Forelimb muscle (tissue), 1 donor: ENCODE data around the gene MED9. TPM values are rescaled to one million over a fixed set of nuclear protein-coding genes. Genes with fewer than 3 reads are reported as not detected.
A peak's percentile ranks its signal among the peaks of the same experiment; 100 is the strongest.

ENCODE experiments used
- DNase-seq: peaks from one replicate; pipeline ENCODE4 v3.0.0-alpha.2; 2013; ENCODE audit warnings: low read depth
- polyA plus RNA-seq: library from polyadenylated mRNA; unstranded; fragments of 120-200 nt; gene quantifications from one replicate; pipeline ENCODE4 v1.2.1, GENCODE V29; 2013; ENCODE audit not compliant: insufficient read length

The MED9 gene
- polyA plus RNA-seq, 1 donor = 15.9 TPM

GRCh38 chr17:17491031-17491471 is 14.3 kb downstream of the MED9 start:
- DNase-seq = no peak

- no peak for DNase-seq
These were observed 14.8 kb downstream of the MED9 start for GRCh38 chr17:17491546-17491988.

- no peak for DNase-seq
These were observed 15.3 kb downstream of the MED9 start for GRCh38 chr17:17492085-17492484.

- DNase-seq = no peak
These were observed 15.8 kb downstream of the MED9 start for GRCh38 chr17:17492571-17492970.

GRCh38 chr17:17493249-17493985 is 16.6 kb downstream of the MED9 start:
- no peak for DNase-seq

- DNase-seq = no peak
These were observed 17.2 kb downstream of the MED9 start for GRCh38 chr17:17493986-17494466.

- DNase-seq = no peak
These were observed 17.7 kb downstream of the MED9 start for GRCh38 chr17:17494499-17494869.

- DNase-seq = no peak
These were observed 18.2 kb downstream of the MED9 start for GRCh38 chr17:17494870-17495535.

- DNase-seq = no peak
These were observed 18.9 kb downstream of the MED9 start for GRCh38 chr17:17495536-17496188.

- DNase-seq = no peak
These were observed 19.6 kb downstream of the MED9 start, which contains the start of gene RASD1 for GRCh38 chr17:17496189-17497064. Gene RASD1 (minus strand): TSS chr17:17496395. CDS start chr17:17496181, 214 bp downstream.

- no peak for DNase-seq
These were observed 20.5 kb downstream of the MED9 start for GRCh38 chr17:17497065-17497844.

GRCh38 chr17:17497845-17498520 is 21.2 kb downstream of the MED9 start:
- DNase-seq = no peak

- DNase-seq = no peak
These were observed 22.0 kb downstream of the MED9 start for GRCh38 chr17:17498606-17499301.

GRCh38 chr17:17499402-17500145 is 22.8 kb downstream of the MED9 start:
- no peak for DNase-seq

GRCh38 chr17:17500999-17501605 is 24.3 kb downstream of the MED9 start:
- DNase-seq = no peak

- no peak for DNase-seq
These were observed 26.2 kb downstream of the MED9 start for GRCh38 chr17:17502741-17503565.

- DNase-seq = peak; percentile 46
These were observed 26.8 kb downstream of the MED9 start for GRCh38 chr17:17503566-17504130.
